ENCODE data around the gene SPATS2L. TPM values are rescaled to one million over a fixed set of nuclear protein-coding genes. Genes with fewer than 3 reads are reported as not detected.

The SPATS2L gene
- total RNA-seq, 3 donors from 2014 or later, result 61.3 to 67.5 (median 64.5) TPM

GRCh38 chr2:200403814-200404213, 97.3 kb downstream of the SPATS2L start:
- no peak for DNase-seq (ENCODE audit: low spot score in 2 of 2)

GRCh38 chr2:200404615-200405014, 98.1 kb downstream of the SPATS2L start:
- no peak overlapping the region for H3K4me3 ChIP-seq
- peaks cover 0 to 13% of the 10 kb centered on the region in 2 donors for H3K4me1 ChIP-seq
- H3K27me3 ChIP-seq, result no peaks in the 10 kb centered on the region
- no peaks in the 10 kb centered on the region for H3K36me3 ChIP-seq
- no peaks in the 10 kb centered on the region for H3K9me3 ChIP-seq
- no peak for DNase-seq (ENCODE audit: low spot score in 2 of 2)
- TF ChIP-seq, protein P1, sequence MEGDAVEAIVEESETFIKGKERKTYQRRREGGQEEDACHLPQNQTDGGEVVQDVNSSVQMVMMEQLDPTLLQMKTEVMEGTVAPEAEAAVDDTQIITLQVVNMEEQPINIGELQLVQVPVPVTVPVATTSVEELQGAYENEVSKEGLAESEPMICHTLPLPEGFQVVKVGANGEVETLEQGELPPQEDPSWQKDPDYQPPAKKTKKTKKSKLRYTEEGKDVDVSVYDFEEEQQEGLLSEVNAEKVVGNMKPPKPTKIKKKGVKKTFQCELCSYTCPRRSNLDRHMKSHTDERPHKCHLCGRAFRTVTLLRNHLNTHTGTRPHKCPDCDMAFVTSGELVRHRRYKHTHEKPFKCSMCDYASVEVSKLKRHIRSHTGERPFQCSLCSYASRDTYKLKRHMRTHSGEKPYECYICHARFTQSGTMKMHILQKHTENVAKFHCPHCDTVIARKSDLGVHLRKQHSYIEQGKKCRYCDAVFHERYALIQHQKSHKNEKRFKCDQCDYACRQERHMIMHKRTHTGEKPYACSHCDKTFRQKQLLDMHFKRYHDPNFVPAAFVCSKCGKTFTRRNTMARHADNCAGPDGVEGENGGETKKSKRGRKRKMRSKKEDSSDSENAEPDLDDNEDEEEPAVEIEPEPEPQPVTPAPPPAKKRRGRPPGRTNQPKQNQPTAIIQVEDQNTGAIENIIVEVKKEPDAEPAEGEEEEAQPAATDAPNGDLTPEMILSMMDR (IDR thresholded peaks at IDR 0.05), result no peak
- TF ChIP-seq POLR2AphosphoS5 (IDR thresholded peaks at IDR 0.05) (no peak), POLR2A (IDR thresholded peaks at IDR 0.05) (no peak)
- H3K27ac ChIP-seq, result peak overlapping the region; percentile 41 to 83
- intact Hi-C loops (cut with DNase I; ENCODE audit: low total_unique reads), result no loop called here

More at GRCh38 chr2:200403814-200404213, 97.3 kb downstream of the SPATS2L start:
- Histone ChIP-seq H3K27me3 (no peaks in the 10 kb centered on the region), H3K36me3 (no peaks in the 10 kb centered on the region), H3K4me3 (no peak overlapping the region), H3K4me1 (peaks cover 0 to 13% of the 10 kb centered on the region in 2 donors), H3K9me3 (no peaks in the 10 kb centered on the region), H3K27ac (no peak overlapping the region)
- intact Hi-C loops (cut with DNase I; ENCODE audit: low total_unique reads), result no loop called here
- TF ChIP-seq, protein P1 (IDR thresholded peaks at IDR 0.05), result no peak
- TF ChIP-seq POLR2A (IDR thresholded peaks at IDR 0.05), result no peak

GRCh38 chr2:200405599-200406298, 99.3 kb downstream of the SPATS2L start:
- Histone ChIP-seq H3K9me3 (no peaks in the 10 kb centered on the region), H3K27ac (peak overlapping the region; percentile 83 to 92), H3K4me1 (peaks cover 0 to 13% of the 10 kb centered on the region in 2 donors), H3K27me3 (no peaks in the 10 kb centered on the region), H3K4me3 (peak overlapping the region in 1 of 3 donors; percentile 5), H3K36me3 (no peaks in the 10 kb centered on the region)
- intact Hi-C loops (cut with DNase I; ENCODE audit: low total_unique reads), result no loop called here
- no peak for DNase-seq (ENCODE audit: low spot score in 2 of 2)
- TF ChIP-seq, protein P1 (IDR thresholded peaks at IDR 0.05), result no peak
- TF ChIP-seq POLR2A (IDR thresholded peaks at IDR 0.05), result no peak
- no peak for TF ChIP-seq POLR2AphosphoS5 (IDR thresholded peaks at IDR 0.05)

- no peaks in the 10 kb centered on the region for H3K36me3 ChIP-seq
- TF ChIP-seq POLR2A (IDR thresholded peaks at IDR 0.05) (no peak), POLR2AphosphoS5 (IDR thresholded peaks at IDR 0.05) (no peak)
- H3K4me3 ChIP-seq, result no peak overlapping the region
- peak overlapping the region; percentile 83 to 92 for H3K27ac ChIP-seq
- no peak for DNase-seq (ENCODE audit: low spot score in 2 of 2)
- H3K4me1 ChIP-seq, result peaks cover 0 to 13% of the 10 kb centered on the region in 2 donors
- no peaks in the 10 kb centered on the region for H3K9me3 ChIP-seq
- intact Hi-C loops (cut with DNase I; ENCODE audit: low total_unique reads), result no loop called here
- no peaks in the 10 kb centered on the region for H3K27me3 ChIP-seq
Observed at GRCh38 chr2:200406379-200406778, 99.9 kb downstream of the SPATS2L start.

DNA sequence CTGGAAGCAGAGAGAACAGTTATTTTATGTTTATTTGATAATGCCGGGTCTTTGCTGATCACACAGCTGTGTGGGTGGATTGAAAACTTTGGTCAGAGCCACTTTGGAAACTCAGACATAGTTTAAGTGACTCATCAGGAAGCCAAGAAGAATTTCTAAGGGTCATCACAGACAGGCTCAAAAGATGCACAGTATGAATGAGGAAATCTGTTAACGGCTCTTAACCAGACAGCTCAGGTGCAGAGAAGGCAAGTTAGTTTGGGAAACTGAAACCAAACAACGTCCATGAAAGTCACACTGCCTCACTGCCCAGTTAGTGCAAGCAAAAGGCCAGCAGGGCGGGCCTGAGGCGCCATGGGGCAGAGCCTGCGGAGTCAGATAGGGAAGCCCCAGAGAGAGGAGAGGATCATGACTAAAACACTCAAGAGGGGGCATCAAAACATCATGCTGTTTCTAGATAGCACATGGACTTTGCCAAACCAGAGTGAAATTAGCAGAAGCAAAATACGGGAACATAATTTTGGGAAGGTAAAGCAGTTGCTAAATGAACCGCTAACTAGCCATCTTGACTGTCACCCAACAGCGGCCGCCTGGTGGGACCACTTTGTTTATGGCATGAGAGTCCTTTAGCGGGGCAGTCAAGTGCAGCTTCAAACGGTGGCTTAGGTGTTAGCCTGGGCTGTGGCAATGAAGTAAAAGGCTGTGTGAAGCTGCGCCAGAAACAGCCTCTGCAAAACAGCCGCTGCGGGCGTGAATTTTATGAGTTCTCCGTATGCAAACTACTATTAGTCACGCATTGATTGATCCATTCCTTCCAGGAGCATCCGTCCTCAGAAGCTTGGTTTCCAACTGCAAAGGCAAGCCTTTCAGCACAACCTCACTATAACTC, 102.2 kb downstream of the SPATS2L start:
- H3K9me3 ChIP-seq, result no peaks in the 10 kb centered on the region
- intact Hi-C loops (cut with DNase I; ENCODE audit: low total_unique reads), result no loop called here
- no peaks in the 10 kb centered on the region for H3K27me3 ChIP-seq
- H3K4me3 ChIP-seq, result no peak overlapping the region
- H3K27ac ChIP-seq, result peak overlapping the region; percentile 83 to 92
- DNase-seq (ENCODE audit: low spot score in 2 of 2), result no peak
- TF ChIP-seq POLR2AphosphoS5 (IDR thresholded peaks at IDR 0.05), result no peak
- TF ChIP-seq, protein P1 (IDR thresholded peaks at IDR 0.05), result no peak
- no peak for TF ChIP-seq POLR2A (IDR thresholded peaks at IDR 0.05)
- peaks cover 0 to 13% of the 10 kb centered on the region in 2 donors for H3K4me1 ChIP-seq
- H3K36me3 ChIP-seq, result no peaks in the 10 kb centered on the region

Data from breast epithelium (tissue), 4 donors.